ENCODE measurements around the gene DZIP3.

- TF ChIP-seq, protein P1, sequence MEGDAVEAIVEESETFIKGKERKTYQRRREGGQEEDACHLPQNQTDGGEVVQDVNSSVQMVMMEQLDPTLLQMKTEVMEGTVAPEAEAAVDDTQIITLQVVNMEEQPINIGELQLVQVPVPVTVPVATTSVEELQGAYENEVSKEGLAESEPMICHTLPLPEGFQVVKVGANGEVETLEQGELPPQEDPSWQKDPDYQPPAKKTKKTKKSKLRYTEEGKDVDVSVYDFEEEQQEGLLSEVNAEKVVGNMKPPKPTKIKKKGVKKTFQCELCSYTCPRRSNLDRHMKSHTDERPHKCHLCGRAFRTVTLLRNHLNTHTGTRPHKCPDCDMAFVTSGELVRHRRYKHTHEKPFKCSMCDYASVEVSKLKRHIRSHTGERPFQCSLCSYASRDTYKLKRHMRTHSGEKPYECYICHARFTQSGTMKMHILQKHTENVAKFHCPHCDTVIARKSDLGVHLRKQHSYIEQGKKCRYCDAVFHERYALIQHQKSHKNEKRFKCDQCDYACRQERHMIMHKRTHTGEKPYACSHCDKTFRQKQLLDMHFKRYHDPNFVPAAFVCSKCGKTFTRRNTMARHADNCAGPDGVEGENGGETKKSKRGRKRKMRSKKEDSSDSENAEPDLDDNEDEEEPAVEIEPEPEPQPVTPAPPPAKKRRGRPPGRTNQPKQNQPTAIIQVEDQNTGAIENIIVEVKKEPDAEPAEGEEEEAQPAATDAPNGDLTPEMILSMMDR (IDR thresholded peaks at IDR 0.05): no peak
- no peak for TF ChIP-seq POLR2A (IDR thresholded peaks at IDR 0.05)
Measured at GRCh38 chr3:108589998-108590323, 439 bp downstream of the DZIP3 start.

All from vagina (tissue), 2 donors.